Psoas muscle (tissue), 8 donors: Measurements from ENCODE around the gene ATP10B. TPM values are rescaled to one million over a fixed set of nuclear protein-coding genes. Genes with fewer than 3 reads are reported as not detected.
"Not testable (repeated sequence)": the region's sequence is repeated elsewhere in the genome, so short reads cannot be mapped to it uniquely, and the experiment has no call there.

Source experiments
- ATAC-seq, 4 donors: fragments of 200-7000 bp; cut with Tn5 transposase; one replicate each; pipeline ENCODE4 v1.9.1; 2020; ENCODE audit warnings: moderate library complexity in 3 of 4, mild to moderate bottlenecking in 2 of 4
- DNase-seq, 2 donors: peaks; one replicate each; pipeline ENCODE4 v3.0.0-alpha.2; 2020
- H3K27ac ChIP-seq: fragments of 200-600 bp; one replicate; pipeline ENCODE4 v1.8.0; 2022
- H3K27me3 ChIP-seq, 3 donors: fragments of 200-600 bp in 1 of 3; one replicate each; pipeline versions ENCODE4 v1.6.1 to v1.8.0; 2013 to 2022; ENCODE audit warnings: low read length in 2 of 3, mild to moderate bottlenecking in 2 of 3, moderate library complexity in 1 of 3; ENCODE audit not compliant: insufficient read depth in 3 of 3
- H3K36me3 ChIP-seq, 2 donors: fragments of 200-600 bp in 1 of 2; one replicate each; pipeline versions ENCODE4 v1.6.1 to v1.8.0; 2013 to 2022; ENCODE audit warnings: low read depth in 1 of 2, mild to moderate bottlenecking in 1 of 2, moderate library complexity in 1 of 2; ENCODE audit not compliant: insufficient read depth in 1 of 2
- H3K4me1 ChIP-seq: fragments of 200-600 bp; one replicate; pipeline ENCODE4 v1.8.0; 2022
- H3K4me3 ChIP-seq: fragments of 200-600 bp; one replicate; pipeline ENCODE4 v1.8.0; 2022; ENCODE audit warnings: mild to moderate bottlenecking
- H3K9me3 ChIP-seq: fragments of 200-600 bp; one replicate; pipeline ENCODE4 v1.8.0; 2022
- WGBS, 3 donors: extraction: QIAGEN DNeasy Blood & Tissue Kit; methylation state at CpG; one replicate each; pipeline versions ENCODE4 v1.1.6 to v1.1.7; 2013; 5-methylcytosine and 5-hydroxymethylcytosine counted together
- intact Hi-C, 2 donors: fragments of 100-400 bp; cut with DNase I; formaldehyde crosslinking; loops; one replicate each; pipeline versions ENCODE4 v1.11.0 to v1.14.2; 2022
- polyA plus RNA-seq, 3 donors: library from polyadenylated mRNA; stranded (reverse); fragments of 200-250 nt; gene quantifications; one replicate each; pipeline ENCODE4 v1.2.3, GENCODE V29; 2013
- total RNA-seq, 4 donors: library from RNA; stranded (reverse); fragmentation: NEBNext Ultra II Directional in 2 of 4; extraction: Animal tissue kit (Norgen Biotek cat#: 25700) in 2 of 4; gene quantifications; one replicate each; pipeline versions ENCODE4 v1.2.1 to v1.2.4, GENCODE V29; 2021 to 2023
- TF ChIP-seq, protein P1 (sequence below): fragments of 200-600 bp; IDR thresholded peaks from one replicate; pipeline ENCODE4 v1.8.0; 2022; ENCODE audit warnings: antibody characterized with exemption
- donor health status: healthy with polysubstance abuse.
- donor health status: DM: no; HTN: no; CAD: no; lungs with moderate emphysema.
- donor health status: Bipolar disorder and iron deficiency.
- donor health status: healthy.
- donor health status: DM: yes; HTN: yes; CAD: no.
- donor health status: DM: no; HTN: no; CAD: no.
- donor health status: DM: no; HTN: no; CAD: no.
- donor health status: DM: yes; HTN: yes; CAD: no.

Gene ATP10B
- total and polyA plus RNA-seq, 7 donors = 0.01 to 0.04 TPM; not detected in 5

GRCh38 chr5:160742446-160742845, 109.6 kb downstream of the ATP10B start:
- Histone ChIP-seq H3K36me3 (no peaks in the 10 kb centered on the region), H3K9me3 (no peaks in the 10 kb centered on the region), H3K27me3 (peaks cover 0 to 2% (median 0%) of the 10 kb centered on the region in 3 donors), H3K4me3 (no peak overlapping the region), H3K4me1 (no peaks in the 10 kb centered on the region), H3K27ac (no peak overlapping the region)
- ATAC-seq = no peak
- intact Hi-C loops = no loop called here
- WGBS, 3 donors = 80 to 83% (median 82%) methylated on average over 1 of the region's 1 CpG
- DNase-seq = no peak
- TF ChIP-seq, protein P1, sequence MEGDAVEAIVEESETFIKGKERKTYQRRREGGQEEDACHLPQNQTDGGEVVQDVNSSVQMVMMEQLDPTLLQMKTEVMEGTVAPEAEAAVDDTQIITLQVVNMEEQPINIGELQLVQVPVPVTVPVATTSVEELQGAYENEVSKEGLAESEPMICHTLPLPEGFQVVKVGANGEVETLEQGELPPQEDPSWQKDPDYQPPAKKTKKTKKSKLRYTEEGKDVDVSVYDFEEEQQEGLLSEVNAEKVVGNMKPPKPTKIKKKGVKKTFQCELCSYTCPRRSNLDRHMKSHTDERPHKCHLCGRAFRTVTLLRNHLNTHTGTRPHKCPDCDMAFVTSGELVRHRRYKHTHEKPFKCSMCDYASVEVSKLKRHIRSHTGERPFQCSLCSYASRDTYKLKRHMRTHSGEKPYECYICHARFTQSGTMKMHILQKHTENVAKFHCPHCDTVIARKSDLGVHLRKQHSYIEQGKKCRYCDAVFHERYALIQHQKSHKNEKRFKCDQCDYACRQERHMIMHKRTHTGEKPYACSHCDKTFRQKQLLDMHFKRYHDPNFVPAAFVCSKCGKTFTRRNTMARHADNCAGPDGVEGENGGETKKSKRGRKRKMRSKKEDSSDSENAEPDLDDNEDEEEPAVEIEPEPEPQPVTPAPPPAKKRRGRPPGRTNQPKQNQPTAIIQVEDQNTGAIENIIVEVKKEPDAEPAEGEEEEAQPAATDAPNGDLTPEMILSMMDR = no peak

DNA sequence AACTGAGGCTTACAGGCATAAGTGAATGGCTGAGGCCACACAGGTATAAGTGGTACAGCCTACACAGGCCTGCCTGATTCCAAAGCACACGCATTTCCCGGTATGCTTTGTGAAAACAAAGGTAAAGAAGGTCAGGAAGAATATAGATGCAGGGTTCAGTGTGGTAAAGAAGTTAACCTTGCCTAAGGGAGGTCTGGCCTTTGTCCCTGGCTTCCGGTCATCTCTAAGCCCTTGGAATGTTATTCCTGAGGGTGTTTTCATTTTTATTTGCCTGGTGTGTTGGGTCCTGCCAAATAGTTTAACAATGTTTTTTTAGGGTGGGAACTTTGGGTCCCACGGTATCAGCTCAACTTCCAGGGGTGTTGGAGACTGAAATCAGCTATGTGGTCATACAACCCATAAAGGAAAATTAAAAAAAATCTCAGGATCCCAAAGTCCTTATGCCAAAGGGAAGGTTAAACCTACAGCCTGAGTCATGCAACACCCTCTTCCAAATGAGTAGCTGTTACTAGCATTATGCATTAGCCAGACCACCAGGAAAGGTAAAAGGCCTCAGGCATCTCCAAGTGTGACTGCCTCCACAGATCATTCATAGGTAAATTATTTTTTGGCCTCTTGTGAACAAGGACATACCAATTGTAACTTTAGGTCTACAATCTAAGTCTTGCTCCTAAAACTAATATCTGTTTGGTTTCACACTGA, 124.6 kb downstream of the ATP10B start:
- Histone ChIP-seq H3K4me1 (no peaks in the 10 kb centered on the region), H3K27me3 (no peaks in the 10 kb centered on the region), H3K4me3 (no peak overlapping the region), H3K36me3 (no peaks in the 10 kb centered on the region), H3K27ac (no peak overlapping the region), H3K9me3 (no peaks in the 10 kb centered on the region)
- TF ChIP-seq, protein P1 = no peak
- intact Hi-C loops = no loop called here
- no peak for ATAC-seq
- WGBS, 3 donors = 43 to 50% (median 47%) methylated on average over 4 of the region's 4 CpGs
- no peak for DNase-seq

DNA sequence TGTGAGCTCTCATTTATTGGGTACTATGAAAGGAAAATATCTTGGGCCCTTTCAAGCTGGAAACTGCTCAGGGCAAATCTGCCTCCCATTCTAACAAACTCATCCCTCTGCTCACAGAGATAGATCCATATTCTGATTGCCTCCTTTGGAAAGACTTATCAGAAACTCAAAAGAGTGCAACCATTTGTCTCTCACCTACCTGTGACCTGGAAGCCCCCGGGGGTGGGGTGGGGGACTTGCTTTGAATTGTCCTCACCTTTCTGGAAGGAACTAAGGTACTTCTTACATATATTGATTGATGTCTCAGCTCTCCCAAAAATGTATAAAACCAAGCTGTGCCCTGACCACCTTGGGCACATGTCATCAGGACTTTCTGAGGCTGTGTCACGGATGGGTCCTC, 125.3 kb downstream of the ATP10B start:
- 45 to 53% (median 50%) methylated on average over 2 of the region's 2 CpGs for WGBS, 3 donors
- ATAC-seq = no peak

GRCh38 chr5:160720822-160721221, 131.2 kb downstream of the ATP10B start:
- ATAC-seq (no peak), DNase-seq (no peak)
- Histone ChIP-seq H3K4me1 (no peaks in the 10 kb centered on the region), H3K9me3 (no peaks in the 10 kb centered on the region), H3K36me3 (no peaks in the 10 kb centered on the region), H3K27ac (no peak overlapping the region), H3K4me3 (no peak overlapping the region), H3K27me3 (no peaks in the 10 kb centered on the region)
- TF ChIP-seq, protein P1 = no peak
- WGBS, 3 donors = 79 to 80% (median 79%) methylated on average over 3 of the region's 3 CpGs
- intact Hi-C loops = no loop called here

More for the DNA sequence above, 125.3 kb downstream of the ATP10B start:
- no peak overlapping the region for H3K27ac ChIP-seq
- no peaks in the 10 kb centered on the region for H3K36me3 ChIP-seq
- no peaks in the 10 kb centered on the region for H3K27me3 ChIP-seq
- no peaks in the 10 kb centered on the region for H3K9me3 ChIP-seq
- no peak for DNase-seq
- no peak overlapping the region for H3K4me3 ChIP-seq
- intact Hi-C loops = no loop called here
- TF ChIP-seq, protein P1 = no peak
- H3K4me1 ChIP-seq = no peaks in the 10 kb centered on the region

DNA sequence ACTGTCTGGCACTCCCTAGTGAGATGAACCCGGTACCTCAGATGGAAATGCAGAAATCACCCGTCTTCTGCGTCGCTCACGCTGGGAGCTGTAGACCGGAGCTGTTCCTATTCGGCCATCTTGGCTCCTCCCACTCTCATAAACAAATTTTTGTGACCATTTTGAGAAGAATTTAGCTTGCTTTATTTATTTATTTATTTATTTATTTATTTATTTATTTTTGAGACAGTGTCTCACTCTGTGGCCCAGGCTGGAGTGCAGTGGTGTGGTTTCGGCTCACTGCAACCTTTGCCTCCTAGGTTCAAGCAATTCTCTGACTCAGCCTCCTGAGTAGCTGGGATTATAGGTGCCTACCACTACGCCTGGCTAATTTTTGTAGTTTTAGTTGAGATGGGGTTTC, 136.5 kb downstream of the ATP10B start:
- ATAC-seq, H3K27ac ChIP-seq, DNase-seq, H3K9me3 ChIP-seq, H3K27me3 ChIP-seq, H3K4me1 ChIP-seq, intact Hi-C loops, H3K4me3 ChIP-seq, H3K36me3 ChIP-seq: not testable (repeated sequence)
- WGBS, 3 donors = 95 to 98% (median 96%) methylated on average over 7 to 8 of the region's 9 CpGs
